Measurements from ENCODE around the gene RAD51B.

- TF ChIP-seq MEIS1 (CRISPR knock-in tag; IDR thresholded peaks at IDR 0.05; ENCODE audit: borderline replicate concordance) (no peak), CEBPB (IDR thresholded peaks at IDR 0.05; ENCODE audit: borderline replicate concordance, low read depth, low read length) (no peak), NPAS2 (CRISPR knock-in tag; IDR thresholded peaks at IDR 0.05; ENCODE audit: borderline replicate concordance) (no peak), PLRG1 (conservative IDR thresholded peaks at IDR 0.05) (no peak), RAD51 (IDR thresholded peaks at IDR 0.05; ENCODE audit: borderline replicate concordance) (no peak), EP300 (IDR thresholded peaks at IDR 0.05; ENCODE audit: low read depth in 2 of 2, low read length in 2 of 2) (no peak), EP300 (CRISPR knock-in tag; IDR thresholded peaks at IDR 0.05; ENCODE audit: borderline replicate concordance) (no peak), GZF1 (CRISPR knock-in tag; IDR thresholded peaks at IDR 0.05) (no peak), ZC3H4 (CRISPR knock-in tag; IDR thresholded peaks at IDR 0.05; ENCODE audit: borderline replicate concordance) (no peak), ZMYM2 (CRISPR knock-in tag; IDR thresholded peaks at IDR 0.05) (no peak), CTCF (CRISPR knock-in tag; IDR thresholded peaks at IDR 0.05) (no peak), TMF1 (CRISPR knock-in tag; IDR thresholded peaks at IDR 0.05; ENCODE audit: low read depth) (no peak), XBP1 (CRISPR knock-in tag; IDR thresholded peaks at IDR 0.05) (no peak)
Observed at GRCh38 chr14:68709007-68709406, 889.4 kb downstream of the RAD51B start.

All from HepG2 (cell line).